DOHH2 (cell line): ENCODE measurements around the gene SPOP.

Experiments used
- H3F3A ChIP-seq: fragments of 200-600 bp; sonication (generic), shearing (Covaris generic); 2 replicates; pipeline ENCODE4 v1.6.0; 2016; ENCODE audit warnings: antibody characterized with exemption, mild to moderate bottlenecking; ENCODE audit not compliant: control insufficient read depth, insufficient read depth
- H3K27ac ChIP-seq: fragments of 200-600 bp; sonication (generic); 2 replicates; pipeline ENCODE4 v1.5.1; 2014; ENCODE audit warnings: low read depth, mild to moderate bottlenecking, low read length, moderate library complexity
- H3K27me3 ChIP-seq: fragments of 200-600 bp; sonication (generic); 2 replicates; pipeline ENCODE4 v1.6.1; 2014; ENCODE audit warnings: mild to moderate bottlenecking, low read length, mixed read lengths; ENCODE audit not compliant: control insufficient read depth
- H3K36me3 ChIP-seq: fragments of 200-600 bp; sonication (generic); 2 replicates; pipeline ENCODE4 v1.6.1; 2014; ENCODE audit warnings: mild to moderate bottlenecking, low read length, moderate library complexity, mixed read lengths; ENCODE audit not compliant: control insufficient read depth
- H3K4me1 ChIP-seq: fragments of 200-600 bp; sonication (generic); 2 replicates; pipeline ENCODE4 v1.6.1; 2014; ENCODE audit warnings: mild to moderate bottlenecking, low read length, mixed read lengths; ENCODE audit not compliant: control insufficient read depth
- H3K4me2 ChIP-seq: fragments of 200-600 bp; sonication (generic); 2 replicates; pipeline ENCODE4 v1.6.0; 2014; ENCODE audit warnings: mild to moderate bottlenecking, low read length, moderate library complexity
- H3K4me3 ChIP-seq: fragments of 200-600 bp; sonication (generic); 2 replicates; pipeline ENCODE4 v1.5.1; 2014; ENCODE audit warnings: mild to moderate bottlenecking, low read length, mixed read lengths
- H3K79me2 ChIP-seq: fragments of 200-600 bp; sonication (generic); 2 replicates; pipeline ENCODE4 v1.6.1; 2014; ENCODE audit warnings: mild to moderate bottlenecking, low read length, mixed read lengths; ENCODE audit not compliant: control insufficient read depth
- H3K9me2 ChIP-seq: fragments of 200-600 bp; sonication (generic); replicated peaks from 2 replicates; pipeline ENCODE4 v1.6.1; 2014; ENCODE audit warnings: mild to moderate bottlenecking, low read length, mixed read lengths; ENCODE audit not compliant: control insufficient read depth
- H3K9me3 ChIP-seq: fragments of 200-600 bp; sonication (generic); 2 replicates; pipeline ENCODE4 v1.6.1; 2014; ENCODE audit warnings: antibody characterized with exemption, low read length, mixed read lengths; ENCODE audit not compliant: control insufficient read depth, insufficient read depth
- H4K20me1 ChIP-seq: fragments of 200-600 bp; sonication (generic); 2 replicates; pipeline ENCODE4 v1.6.0; 2014; ENCODE audit warnings: low read depth, mild to moderate bottlenecking, antibody characterized with exemption, low read length, moderate library complexity; ENCODE audit not compliant: control insufficient read depth, insufficient read depth
- EZH2phosphoT487 ChIP-seq: fragments of 200-600 bp; sonication (generic); IDR thresholded peaks from 2 replicates; pipeline ENCODE4 v1.6.1; 2017; ENCODE audit warnings: borderline replicate concordance, mild to moderate bottlenecking, antibody characterized with exemption, low read length, moderate library complexity, mixed read lengths
- TF ChIP-seq, protein P1 (sequence below): fragments of 200-600 bp; sonication (generic); IDR thresholded peaks from one replicate; pipeline ENCODE4 v1.5.1; 2014; ENCODE audit warnings: antibody characterized with exemption, mild to moderate bottlenecking, low read depth, low read length; ENCODE audit not compliant: poor library complexity, severe bottlenecking

SPOP gene

DNA sequence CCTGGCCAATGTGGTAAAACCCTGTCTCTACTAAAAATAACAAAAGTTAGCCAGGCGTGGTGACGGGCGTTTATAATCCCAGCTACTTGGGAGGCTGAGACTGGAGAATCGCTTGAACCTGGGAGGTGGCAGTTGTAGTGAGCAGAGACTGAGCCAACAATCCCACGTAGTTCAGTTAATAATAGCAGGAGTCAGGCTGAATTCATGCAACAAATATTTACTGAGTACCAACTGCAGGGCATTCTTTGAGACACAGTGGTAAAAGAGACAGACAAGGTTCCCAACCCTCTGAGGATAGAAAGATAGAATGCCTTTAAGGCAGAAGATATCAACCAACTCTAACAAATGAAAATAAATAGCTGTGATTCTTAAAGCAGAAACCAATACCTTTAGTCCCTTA, 39.1 kb downstream of the SPOP start:
- Histone ChIP-seq H3K4me1 (no peaks in the 10 kb centered on the region), H3K4me2 (no peak overlapping the region), H3K27ac (no peak overlapping the region), H3K36me3 (no peaks in the 10 kb centered on the region; the same call in 1 of the 2 replicates), H3K9me3 (no peaks in the 10 kb centered on the region), H3K27me3 (no peaks in the 10 kb centered on the region), H3F3A (no peaks in the 10 kb centered on the region), H3K9me2 (no peaks in the 10 kb centered on the region), H3K79me2 (peaks cover 50% of the 10 kb centered on the region), H3K4me3 (no peak overlapping the region), H4K20me1 (peaks cover 6% of the 10 kb centered on the region; the same call in 1 of the 2 replicates)
- TF ChIP-seq, protein P1, sequence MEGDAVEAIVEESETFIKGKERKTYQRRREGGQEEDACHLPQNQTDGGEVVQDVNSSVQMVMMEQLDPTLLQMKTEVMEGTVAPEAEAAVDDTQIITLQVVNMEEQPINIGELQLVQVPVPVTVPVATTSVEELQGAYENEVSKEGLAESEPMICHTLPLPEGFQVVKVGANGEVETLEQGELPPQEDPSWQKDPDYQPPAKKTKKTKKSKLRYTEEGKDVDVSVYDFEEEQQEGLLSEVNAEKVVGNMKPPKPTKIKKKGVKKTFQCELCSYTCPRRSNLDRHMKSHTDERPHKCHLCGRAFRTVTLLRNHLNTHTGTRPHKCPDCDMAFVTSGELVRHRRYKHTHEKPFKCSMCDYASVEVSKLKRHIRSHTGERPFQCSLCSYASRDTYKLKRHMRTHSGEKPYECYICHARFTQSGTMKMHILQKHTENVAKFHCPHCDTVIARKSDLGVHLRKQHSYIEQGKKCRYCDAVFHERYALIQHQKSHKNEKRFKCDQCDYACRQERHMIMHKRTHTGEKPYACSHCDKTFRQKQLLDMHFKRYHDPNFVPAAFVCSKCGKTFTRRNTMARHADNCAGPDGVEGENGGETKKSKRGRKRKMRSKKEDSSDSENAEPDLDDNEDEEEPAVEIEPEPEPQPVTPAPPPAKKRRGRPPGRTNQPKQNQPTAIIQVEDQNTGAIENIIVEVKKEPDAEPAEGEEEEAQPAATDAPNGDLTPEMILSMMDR: no peak
- TF ChIP-seq EZH2phosphoT487: no peak

DNA sequence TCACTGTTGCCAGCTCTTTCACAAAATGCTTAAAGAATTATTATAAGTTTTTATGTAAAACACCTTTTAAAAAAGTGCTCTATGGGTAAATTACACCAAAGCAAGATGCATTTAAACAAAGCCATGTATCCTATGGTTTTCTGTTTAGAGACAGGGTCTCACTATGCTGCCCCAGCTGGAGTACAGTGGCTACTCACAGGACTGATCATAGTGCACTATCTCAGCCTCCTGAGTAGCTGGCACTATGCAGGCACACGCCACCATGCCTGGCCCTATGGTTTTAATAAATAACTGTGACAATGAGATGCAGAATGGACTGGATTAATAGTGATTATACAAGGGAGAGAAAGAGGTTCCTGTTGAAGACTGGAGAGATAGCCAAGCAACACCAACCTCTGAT, 40.2 kb downstream of the SPOP start:
- peaks cover 52% of the 10 kb centered on the region for H3K79me2 ChIP-seq
- no peaks in the 10 kb centered on the region for H3K4me1 ChIP-seq

DNA sequence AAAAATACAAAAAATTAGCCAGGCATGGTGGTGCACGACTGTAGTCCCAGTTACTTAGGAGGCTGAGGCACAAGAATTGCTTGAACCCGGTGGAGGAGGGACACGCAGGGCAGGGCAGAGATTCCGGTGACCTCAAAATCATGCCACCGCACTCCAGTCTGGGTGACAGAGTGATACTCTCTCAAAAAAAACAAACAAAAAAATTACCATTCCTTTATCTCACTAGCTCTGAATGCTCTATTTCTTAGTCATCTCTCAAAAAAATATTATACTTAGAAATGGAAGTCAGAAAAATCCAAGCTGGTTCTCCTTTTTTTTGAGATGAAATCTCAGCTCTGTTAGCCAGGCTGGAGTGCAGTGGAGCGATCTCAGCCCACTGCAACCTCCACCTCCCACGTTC, 40.8 kb downstream of the SPOP start:
- Histone ChIP-seq H3K9me2 (no peaks in the 10 kb centered on the region), H3K27ac (no peak overlapping the region), H3K27me3 (no peaks in the 10 kb centered on the region), H3K79me2 (peaks cover 46% of the 10 kb centered on the region), H3K4me2 (no peak overlapping the region), H3K4me3 (no peak overlapping the region), H3F3A (no peaks in the 10 kb centered on the region), H3K4me1 (no peaks in the 10 kb centered on the region), H3K9me3 (no peaks in the 10 kb centered on the region), H3K36me3 (peaks cover 3% of the 10 kb centered on the region), H4K20me1 (peaks cover 6% of the 10 kb centered on the region; the same call in 1 of the 2 replicates)
- TF ChIP-seq EZH2phosphoT487: no peak
- TF ChIP-seq, protein P1: no peak

More for the DNA sequence above, 40.2 kb downstream of the SPOP start:
- Histone ChIP-seq H3K4me2 (no peak overlapping the region), H3K27me3 (no peaks in the 10 kb centered on the region), H3K36me3 (peaks cover 3% of the 10 kb centered on the region), H3K27ac (no peak overlapping the region), H3K9me3 (no peaks in the 10 kb centered on the region), H4K20me1 (peaks cover 6% of the 10 kb centered on the region; the same call in 1 of the 2 replicates), H3K4me3 (no peak overlapping the region), H3K9me2 (no peaks in the 10 kb centered on the region), H3F3A (no peaks in the 10 kb centered on the region)
- TF ChIP-seq, protein P1: no peak
- no peak for TF ChIP-seq EZH2phosphoT487
